Neural cell (in vitro differentiated cells): ENCODE data around the gene UBA1. TPM values are rescaled to one million over a fixed set of nuclear protein-coding genes. Genes with fewer than 3 reads are reported as not detected.

Experiments used
- H2AFZ ChIP-seq: fragments of 200-600, 300-800 bp; sonication (generic), shearing (Covaris generic); 2 replicates; pipeline ENCODE4 v1.6.0; 2014; ENCODE audit warnings: low read depth, mild to moderate bottlenecking, antibody characterized with exemption, low read length, moderate library complexity
- H3F3A ChIP-seq: fragments of 200-600 bp; shearing (Covaris generic); 2 replicates; pipeline ENCODE4 v1.6.1; 2016; ENCODE audit warnings: mild to moderate bottlenecking, moderate library complexity, mixed read lengths, antibody characterized with exemption, low read length; ENCODE audit not compliant: insufficient read depth, poor library complexity, severe bottlenecking
- H3K27ac ChIP-seq: fragments of 200-600, 300-800 bp; sonication (generic), shearing (Covaris generic); 2 replicates; pipeline ENCODE4 v1.5.1; 2014; ENCODE audit warnings: mild to moderate bottlenecking, low read length, moderate library complexity
- H3K27me3 ChIP-seq: fragments of 300-800, 200-600 bp; sonication (generic), shearing (Covaris generic); 2 replicates; pipeline ENCODE4 v1.6.0; 2014; ENCODE audit warnings: mild to moderate bottlenecking, low read depth, low read length, moderate library complexity; ENCODE audit not compliant: insufficient read depth
- H3K36me3 ChIP-seq: fragments of 300-800, 200-600 bp; sonication (generic), shearing (Covaris generic); 2 replicates; pipeline ENCODE4 v1.5.1; 2014; ENCODE audit warnings: mild to moderate bottlenecking, antibody characterized with exemption, low read length, moderate library complexity; ENCODE audit not compliant: insufficient read depth
- H3K4me2 ChIP-seq: fragments of 300-800, 200-600 bp; sonication (generic), shearing (Covaris generic); 2 replicates; pipeline ENCODE4 v1.6.0; 2014; ENCODE audit warnings: mild to moderate bottlenecking, low read length
- H3K4me3 ChIP-seq: fragments of 300-800, 200-600 bp; sonication (generic), shearing (Covaris generic); 2 replicates; pipeline ENCODE4 v1.5.1; 2014; ENCODE audit warnings: mild to moderate bottlenecking, low read length, moderate library complexity
- H3K79me2 ChIP-seq: fragments of 200-600 bp; shearing (Covaris generic); replicated peaks from 2 replicates; pipeline ENCODE4 v1.6.0; 2014; ENCODE audit warnings: mild to moderate bottlenecking, low read length, moderate library complexity; ENCODE audit not compliant: insufficient read depth
- H3K9ac ChIP-seq: fragments of 300-800, 200-600 bp; sonication (generic), shearing (Covaris generic); 2 replicates; pipeline ENCODE4 v1.6.1; 2016; ENCODE audit warnings: mild to moderate bottlenecking, low read length, mixed read lengths
- H3K9me2 ChIP-seq: fragments of 200-600 bp; shearing (Covaris generic); 2 replicates; pipeline ENCODE4 v1.6.1; 2016; ENCODE audit warnings: mild to moderate bottlenecking, low read length, mixed read lengths; ENCODE audit not compliant: insufficient read depth
- H3K9me3 ChIP-seq: fragments of 200-600, 300-800 bp; sonication (generic), shearing (Covaris generic); 2 replicates; pipeline ENCODE4 v1.6.1; 2016; ENCODE audit warnings: mild to moderate bottlenecking, mixed run types, low read length, moderate library complexity, mixed read lengths
- H4K20me1 ChIP-seq: fragments of 200-600 bp; shearing (Covaris generic); 2 replicates; pipeline ENCODE4 v1.6.1; 2016; ENCODE audit warnings: mild to moderate bottlenecking, mixed run types; ENCODE audit not compliant: insufficient read depth
- EP300 ChIP-seq: fragments of 450-650 bp; conservative IDR thresholded peaks from 2 replicates; pipeline ENCODE4 v1.6.1; 2014; ENCODE audit warnings: antibody characterized with exemption, mild to moderate bottlenecking, moderate library complexity; ENCODE audit not compliant: poor library complexity, severe bottlenecking
- EZH2 ChIP-seq: fragments of 200-600, 300-800 bp; shearing (Covaris generic), sonication (generic); IDR thresholded peaks from 2 replicates; pipeline ENCODE4 v1.6.1; 2014; ENCODE audit warnings: antibody characterized with exemption, low read length, borderline replicate concordance, mild to moderate bottlenecking; ENCODE audit not compliant: insufficient read depth, poor library complexity, severe bottlenecking
- MXI1 ChIP-seq: fragments of 450-650 bp; conservative IDR thresholded peaks from 2 replicates; pipeline ENCODE4 v1.6.1; 2014; ENCODE audit warnings: antibody characterized with exemption, mild to moderate bottlenecking; ENCODE audit not compliant: poor library complexity, severe bottlenecking
- POLR2AphosphoS5 ChIP-seq: IDR thresholded peaks from 2 replicates; pipeline ENCODE4 v1.6.1; 2012
- RAD21 ChIP-seq: fragments of 450-650 bp; conservative IDR thresholded peaks from 2 replicates; pipeline ENCODE4 v1.6.1; 2014; ENCODE audit warnings: antibody characterized with exemption, mild to moderate bottlenecking, moderate library complexity
- REST ChIP-seq: IDR thresholded peaks from 2 replicates; pipeline ENCODE4 v1.6.1; 2012; ENCODE audit warnings: borderline replicate concordance
- SMC3 ChIP-seq: fragments of 450-650 bp; conservative IDR thresholded peaks from 2 replicates; pipeline ENCODE4 v1.6.1; 2014; ENCODE audit warnings: antibody characterized with exemption, mild to moderate bottlenecking, moderate library complexity; ENCODE audit not compliant: poor library complexity
- TAF1 ChIP-seq: IDR thresholded peaks from 2 replicates; pipeline ENCODE4 v1.6.1; 2012; ENCODE audit warnings: low read depth
- polyA plus RNA-seq: library from polyadenylated mRNA; depleted of rRNA; stranded (reverse); fragments of >200 nt; gene quantifications from 2 replicates; pipeline ENCODE4 v1.2.3, GENCODE V29; 2014
- TF ChIP-seq, protein P1 (sequence below): fragments of 450-650 bp; IDR thresholded peaks from 2 replicates; pipeline ENCODE4 v1.5.1; 2014; ENCODE audit warnings: antibody characterized with exemption, mild to moderate bottlenecking, moderate library complexity; ENCODE audit not compliant: poor library complexity, severe bottlenecking

UBA1 gene
- polyA plus RNA-seq, 1 donor from 2014 or later: 132 TPM

GRCh38 chrX:47200385-47201150 lies 6.9 kb downstream of the UBA1 start:
- Histone ChIP-seq H3K27ac (no peak overlapping the region), H4K20me1 (peaks cover 15% of the 10 kb centered on the region), H3K4me2 (no peak overlapping the region), H2AFZ (no peak overlapping the region), H3K9me3 (no peaks in the 10 kb centered on the region), H3K9me2 (no peaks in the 10 kb centered on the region), H3K4me3 (no peak overlapping the region), H3K9ac (no peak overlapping the region), H3K36me3 (no peaks in the 10 kb centered on the region), H3K27me3 (no peaks in the 10 kb centered on the region), H3K79me2 (peaks cover 26% of the 10 kb centered on the region), H3F3A (no peaks in the 10 kb centered on the region)
- no peak for TF ChIP-seq TAF1

DNA sequence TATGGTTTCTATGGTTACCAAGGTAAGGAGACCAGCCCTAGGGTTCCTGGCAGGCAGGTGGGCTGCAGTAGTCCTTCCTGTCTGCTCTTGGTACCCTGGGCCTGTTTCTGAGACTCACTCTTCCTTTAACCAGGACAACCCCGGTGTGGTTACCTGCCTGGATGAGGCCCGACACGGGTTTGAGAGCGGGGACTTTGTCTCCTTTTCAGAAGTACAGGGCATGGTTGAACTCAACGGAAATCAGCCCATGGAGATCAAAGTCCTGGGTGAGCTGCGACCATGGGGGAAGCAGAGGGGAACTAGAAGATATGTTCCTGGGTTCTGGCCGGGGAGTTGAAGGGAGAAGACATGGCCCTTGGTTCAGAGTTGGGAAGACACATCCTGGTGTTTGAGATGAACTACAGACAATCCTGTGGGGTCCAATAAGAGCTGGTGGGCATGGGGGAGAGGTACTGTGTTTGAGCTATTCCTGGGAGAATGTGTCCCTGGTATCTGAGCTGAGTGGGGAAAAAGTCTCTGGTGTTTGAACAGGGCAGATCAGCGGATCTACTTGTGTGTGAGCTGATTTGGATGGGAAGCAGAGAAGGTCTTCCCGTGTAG lies 7.8 kb downstream of the UBA1 start:
- Histone ChIP-seq H3K9ac (no peak overlapping the region), H3K9me2 (no peaks in the 10 kb centered on the region), H3F3A (no peaks in the 10 kb centered on the region), H3K4me2 (no peak overlapping the region), H3K9me3 (no peaks in the 10 kb centered on the region), H3K36me3 (no peaks in the 10 kb centered on the region), H2AFZ (no peak overlapping the region), H3K79me2 (peaks cover 18% of the 10 kb centered on the region), H3K27me3 (no peaks in the 10 kb centered on the region), H4K20me1 (peaks cover 11% of the 10 kb centered on the region), H3K4me3 (no peak overlapping the region), H3K27ac (no peak overlapping the region)
- TF ChIP-seq TAF1 (no peak), MXI1 (no peak), EZH2 (no peak), EP300 (no peak), SMC3 (no peak), REST (no peak), POLR2AphosphoS5 (no peak), RAD21 (no peak)
- TF ChIP-seq, protein P1, sequence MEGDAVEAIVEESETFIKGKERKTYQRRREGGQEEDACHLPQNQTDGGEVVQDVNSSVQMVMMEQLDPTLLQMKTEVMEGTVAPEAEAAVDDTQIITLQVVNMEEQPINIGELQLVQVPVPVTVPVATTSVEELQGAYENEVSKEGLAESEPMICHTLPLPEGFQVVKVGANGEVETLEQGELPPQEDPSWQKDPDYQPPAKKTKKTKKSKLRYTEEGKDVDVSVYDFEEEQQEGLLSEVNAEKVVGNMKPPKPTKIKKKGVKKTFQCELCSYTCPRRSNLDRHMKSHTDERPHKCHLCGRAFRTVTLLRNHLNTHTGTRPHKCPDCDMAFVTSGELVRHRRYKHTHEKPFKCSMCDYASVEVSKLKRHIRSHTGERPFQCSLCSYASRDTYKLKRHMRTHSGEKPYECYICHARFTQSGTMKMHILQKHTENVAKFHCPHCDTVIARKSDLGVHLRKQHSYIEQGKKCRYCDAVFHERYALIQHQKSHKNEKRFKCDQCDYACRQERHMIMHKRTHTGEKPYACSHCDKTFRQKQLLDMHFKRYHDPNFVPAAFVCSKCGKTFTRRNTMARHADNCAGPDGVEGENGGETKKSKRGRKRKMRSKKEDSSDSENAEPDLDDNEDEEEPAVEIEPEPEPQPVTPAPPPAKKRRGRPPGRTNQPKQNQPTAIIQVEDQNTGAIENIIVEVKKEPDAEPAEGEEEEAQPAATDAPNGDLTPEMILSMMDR: no peak
